ENCODE measurements around the gene ZC3HAV1. TPM values are rescaled to one million over a fixed set of nuclear protein-coding genes. Genes with fewer than 3 reads are reported as not detected.
"Not testable (repeated sequence)": the region's sequence is repeated elsewhere in the genome, so short reads cannot be mapped to it uniquely, and the experiment has no call there.

Gene ZC3HAV1
- total RNA-seq, 1 experiment from 2014 or later, result 38.0 TPM

GRCh38 chr7:139029353-139029752, 80.2 kb downstream of the ZC3HAV1 start (continued):
- no peak for TF ChIP-seq FOXK1 (CRISPR knock-in tag; IDR thresholded peaks at IDR 0.05)

DNA sequence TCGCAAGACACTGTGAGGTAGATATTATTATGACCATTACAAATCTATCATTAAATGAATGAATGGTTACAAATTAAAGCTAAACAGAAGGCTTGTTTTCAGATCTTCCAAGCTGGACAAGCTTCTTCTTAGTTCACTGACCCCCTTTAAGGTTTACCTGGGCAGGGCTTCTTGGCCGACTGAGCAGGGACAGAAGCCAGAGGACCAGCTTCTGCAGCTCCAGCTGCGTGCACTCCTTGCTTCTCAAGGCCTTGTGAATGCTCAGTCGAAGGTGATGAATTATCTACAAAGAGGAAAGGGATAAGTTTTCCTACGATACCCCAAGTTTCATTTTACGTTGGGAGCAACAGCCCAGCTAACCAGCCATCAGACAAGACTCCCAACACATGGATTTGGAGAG, 83.0 kb downstream of the ZC3HAV1 start:
- no peaks in the 10 kb centered on the region for H3K27me3 Mint-ChIP-seq (ENCODE audit: low read depth)
- peaks cover 58% of the 10 kb centered on the region for H3K36me3 Mint-ChIP-seq
- TF ChIP-seq RORB (CRISPR knock-in tag; IDR thresholded peaks at IDR 0.05), result no peak
- no peak for TF ChIP-seq ATF6 (CRISPR knock-in tag; IDR thresholded peaks at IDR 0.05)
- no peak for TF ChIP-seq ZBTB21 (CRISPR knock-in tag; IDR thresholded peaks at IDR 0.05; ENCODE audit: borderline replicate concordance)
- no peak for TF ChIP-seq ZNF396 (CRISPR knock-in tag; IDR thresholded peaks at IDR 0.05; ENCODE audit: borderline replicate concordance)
- TF ChIP-seq, protein P1, sequence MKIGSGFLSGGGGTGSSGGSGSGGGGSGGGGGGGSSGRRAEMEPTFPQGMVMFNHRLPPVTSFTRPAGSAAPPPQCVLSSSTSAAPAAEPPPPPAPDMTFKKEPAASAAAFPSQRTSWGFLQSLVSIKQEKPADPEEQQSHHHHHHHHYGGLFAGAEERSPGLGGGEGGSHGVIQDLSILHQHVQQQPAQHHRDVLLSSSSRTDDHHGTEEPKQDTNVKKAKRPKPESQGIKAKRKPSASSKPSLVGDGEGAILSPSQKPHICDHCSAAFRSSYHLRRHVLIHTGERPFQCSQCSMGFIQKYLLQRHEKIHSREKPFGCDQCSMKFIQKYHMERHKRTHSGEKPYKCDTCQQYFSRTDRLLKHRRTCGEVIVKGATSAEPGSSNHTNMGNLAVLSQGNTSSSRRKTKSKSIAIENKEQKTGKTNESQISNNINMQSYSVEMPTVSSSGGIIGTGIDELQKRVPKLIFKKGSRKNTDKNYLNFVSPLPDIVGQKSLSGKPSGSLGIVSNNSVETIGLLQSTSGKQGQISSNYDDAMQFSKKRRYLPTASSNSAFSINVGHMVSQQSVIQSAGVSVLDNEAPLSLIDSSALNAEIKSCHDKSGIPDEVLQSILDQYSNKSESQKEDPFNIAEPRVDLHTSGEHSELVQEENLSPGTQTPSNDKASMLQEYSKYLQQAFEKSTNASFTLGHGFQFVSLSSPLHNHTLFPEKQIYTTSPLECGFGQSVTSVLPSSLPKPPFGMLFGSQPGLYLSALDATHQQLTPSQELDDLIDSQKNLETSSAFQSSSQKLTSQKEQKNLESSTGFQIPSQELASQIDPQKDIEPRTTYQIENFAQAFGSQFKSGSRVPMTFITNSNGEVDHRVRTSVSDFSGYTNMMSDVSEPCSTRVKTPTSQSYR (CRISPR knock-in tag; IDR thresholded peaks at IDR 0.05), result no peak
- no peak for TF ChIP-seq ATF1 (CRISPR knock-in tag; IDR thresholded peaks at IDR 0.05)
- no peak for TF ChIP-seq NFATC4 (CRISPR knock-in tag; IDR thresholded peaks at IDR 0.05)
- no peak for TF ChIP-seq JAZF1 (CRISPR knock-in tag; IDR thresholded peaks at IDR 0.05)
- no peak for TF ChIP-seq TEAD1 (CRISPR knock-in tag; IDR thresholded peaks at IDR 0.05)
- no peak for TF ChIP-seq CREB1 (CRISPR knock-in tag; IDR thresholded peaks at IDR 0.05)
- TF ChIP-seq, protein P2, sequence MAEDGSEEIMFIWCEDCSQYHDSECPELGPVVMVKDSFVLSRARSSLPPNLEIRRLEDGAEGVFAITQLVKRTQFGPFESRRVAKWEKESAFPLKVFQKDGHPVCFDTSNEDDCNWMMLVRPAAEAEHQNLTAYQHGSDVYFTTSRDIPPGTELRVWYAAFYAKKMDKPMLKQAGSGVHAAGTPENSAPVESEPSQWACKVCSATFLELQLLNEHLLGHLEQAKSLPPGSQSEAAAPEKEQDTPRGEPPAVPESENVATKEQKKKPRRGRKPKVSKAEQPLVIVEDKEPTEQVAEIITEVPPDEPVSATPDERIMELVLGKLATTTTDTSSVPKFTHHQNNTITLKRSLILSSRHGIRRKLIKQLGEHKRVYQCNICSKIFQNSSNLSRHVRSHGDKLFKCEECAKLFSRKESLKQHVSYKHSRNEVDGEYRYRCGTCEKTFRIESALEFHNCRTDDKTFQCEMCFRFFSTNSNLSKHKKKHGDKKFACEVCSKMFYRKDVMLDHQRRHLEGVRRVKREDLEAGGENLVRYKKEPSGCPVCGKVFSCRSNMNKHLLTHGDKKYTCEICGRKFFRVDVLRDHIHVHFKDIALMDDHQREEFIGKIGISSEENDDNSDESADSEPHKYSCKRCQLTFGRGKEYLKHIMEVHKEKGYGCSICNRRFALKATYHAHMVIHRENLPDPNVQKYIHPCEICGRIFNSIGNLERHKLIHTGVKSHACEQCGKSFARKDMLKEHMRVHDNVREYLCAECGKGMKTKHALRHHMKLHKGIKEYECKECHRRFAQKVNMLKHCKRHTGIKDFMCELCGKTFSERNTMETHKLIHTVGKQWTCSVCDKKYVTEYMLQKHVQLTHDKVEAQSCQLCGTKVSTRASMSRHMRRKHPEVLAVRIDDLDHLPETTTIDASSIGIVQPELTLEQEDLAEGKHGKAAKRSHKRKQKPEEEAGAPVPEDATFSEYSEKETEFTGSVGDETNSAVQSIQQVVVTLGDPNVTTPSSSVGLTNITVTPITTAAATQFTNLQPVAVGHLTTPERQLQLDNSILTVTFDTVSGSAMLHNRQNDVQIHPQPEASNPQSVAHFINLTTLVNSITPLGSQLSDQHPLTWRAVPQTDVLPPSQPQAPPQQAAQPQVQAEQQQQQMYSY (CRISPR knock-in tag; IDR thresholded peaks at IDR 0.05), result no peak
- TF ChIP-seq RELA (CRISPR knock-in tag; IDR thresholded peaks at IDR 0.05; ENCODE audit: borderline replicate concordance), result no peak
- no peak for TF ChIP-seq CREM (CRISPR knock-in tag; IDR thresholded peaks at IDR 0.05)
- TF ChIP-seq, protein P3, sequence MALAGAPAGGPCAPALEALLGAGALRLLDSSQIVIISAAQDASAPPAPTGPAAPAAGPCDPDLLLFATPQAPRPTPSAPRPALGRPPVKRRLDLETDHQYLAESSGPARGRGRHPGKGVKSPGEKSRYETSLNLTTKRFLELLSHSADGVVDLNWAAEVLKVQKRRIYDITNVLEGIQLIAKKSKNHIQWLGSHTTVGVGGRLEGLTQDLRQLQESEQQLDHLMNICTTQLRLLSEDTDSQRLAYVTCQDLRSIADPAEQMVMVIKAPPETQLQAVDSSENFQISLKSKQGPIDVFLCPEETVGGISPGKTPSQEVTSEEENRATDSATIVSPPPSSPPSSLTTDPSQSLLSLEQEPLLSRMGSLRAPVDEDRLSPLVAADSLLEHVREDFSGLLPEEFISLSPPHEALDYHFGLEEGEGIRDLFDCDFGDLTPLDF (CRISPR knock-in tag; IDR thresholded peaks at IDR 0.05), result no peak
- H3K4me1 Mint-ChIP-seq, result no peaks in the 10 kb centered on the region
- no peak overlapping the region for H3K4me3 Mint-ChIP-seq
- POLR2A ChIA-PET, result no interaction called here
- no peaks in the 10 kb centered on the region for H3K9me3 Mint-ChIP-seq
- DNase-seq (ENCODE audit: low spot score) (no peak), ATAC-seq (no peak)
- no peak overlapping the region for H3K27ac Mint-ChIP-seq
- CTCF ChIA-PET, result interaction anchor here (1.1 kb wide), 1 partner anchor 48 kb away, joined by 6 read pairs; no protein-coding TSS in a partner anchor

- not testable (repeated sequence) for H3K4me1 Mint-ChIP-seq; H3K27me3 Mint-ChIP-seq (ENCODE audit: low read depth)
- CTCF ChIA-PET, result interaction anchor here (1.1 kb wide), 1 partner anchor 49 kb away, joined by 6 read pairs; no protein-coding TSS in a partner anchor
These were observed 83.7 kb downstream of the ZC3HAV1 start for GRCh38 chr7:139025861-139026260.

More at GRCh38 chr7:139025861-139026260, 83.7 kb downstream of the ZC3HAV1 start:
- H3K4me3 Mint-ChIP-seq; H3K27ac Mint-ChIP-seq; ATAC-seq; DNase-seq (ENCODE audit: low spot score); H3K9me3 Mint-ChIP-seq; POLR2A ChIA-PET: not testable (repeated sequence)
- peaks cover 55% of the 10 kb centered on the region for H3K36me3 Mint-ChIP-seq

Measured in WTC11 (cell line).